Activated CD8-positive, alpha-beta T cell treated with anti-CD3 and anti-CD28 coated beads for 36 hours (primary cell): Measurements from ENCODE around the gene SLC25A19. TPM values are rescaled to one million over a fixed set of nuclear protein-coding genes. Genes with fewer than 3 reads are reported as not detected.
A peak's percentile ranks its signal among the peaks of the same experiment; 100 is the strongest.

Source experiments
- ATAC-seq: fragments of 200-7000 bp; cut with Tn5 transposase; one replicate; pipeline ENCODE4 v1.10.0; 2021; ENCODE audit warnings: mild to moderate bottlenecking, moderate library complexity
- CTCF ChIA-PET: fragments of 350-600 bp; sonication (Branson Sonifier 250); formaldehyde crosslinking; loops from one replicate; lab custom pipeline; 2021; ENCODE audit warnings: antibody characterized with exemption; lab: Charles Lee
- POLR2A ChIA-PET: fragments of 350-600 bp; sonication (Branson Sonifier 250); formaldehyde crosslinking; loops from one replicate; lab custom pipeline; 2021; ENCODE audit warnings: antibody characterized with exemption; lab: Charles Lee
- DNase-seq: peaks from one replicate; pipeline ENCODE4 v3.0.0-alpha.2; 2020
- H3K27ac Mint-ChIP-seq: one replicate; pipeline ENCODE4 v1.8.0; 2021; ENCODE audit warnings: mild to moderate bottlenecking, mixed read lengths
- H3K27me3 Mint-ChIP-seq: one replicate; pipeline ENCODE4 v1.8.0; 2021; ENCODE audit warnings: mixed read lengths
- H3K36me3 Mint-ChIP-seq: one replicate; pipeline ENCODE4 v1.8.0; 2021; ENCODE audit warnings: low read depth, mixed read lengths
- H3K4me1 Mint-ChIP-seq: one replicate; pipeline ENCODE4 v1.8.0; 2021; ENCODE audit warnings: low read depth, mixed read lengths
- H3K4me3 Mint-ChIP-seq: one replicate; pipeline ENCODE4 v1.8.0; 2021; ENCODE audit warnings: mild to moderate bottlenecking, moderate library complexity, mixed read lengths
- H3K9me3 Mint-ChIP-seq: one replicate; pipeline ENCODE4 v1.8.0; 2021; ENCODE audit warnings: mixed read lengths
- intact Hi-C: fragments of 100-400 bp; cut with micrococcal nuclease; formaldehyde crosslinking; loops from one replicate; pipeline ENCODE4 v1.10.0; 2022
- total RNA-seq, 2 experiments: library from RNA; stranded (reverse); gene quantifications; one replicate each; pipeline ENCODE4 v1.2.3, GENCODE V29; 2021
- TF ChIP-seq, protein P1 (sequence below): fragments of 200-600 bp; IDR thresholded peaks from one replicate; pipeline ENCODE4 v1.8.0; 2022; ENCODE audit warnings: antibody characterized with exemption, mild to moderate bottlenecking

SLC25A19 gene
- total RNA-seq, 2 experiments from 2014 or later: 55.1 to 55.2 TPM

GRCh38 chr17:75321506-75321905 is 32.3 kb upstream of the SLC25A19 start:
- H3K4me3 Mint-ChIP-seq: no peak overlapping the region
- intact Hi-C loops: no loop called here
- ATAC-seq (no peak), DNase-seq (no peak)
- peaks cover 15% of the 10 kb centered on the region for H3K4me1 Mint-ChIP-seq
- TF ChIP-seq, protein P1, sequence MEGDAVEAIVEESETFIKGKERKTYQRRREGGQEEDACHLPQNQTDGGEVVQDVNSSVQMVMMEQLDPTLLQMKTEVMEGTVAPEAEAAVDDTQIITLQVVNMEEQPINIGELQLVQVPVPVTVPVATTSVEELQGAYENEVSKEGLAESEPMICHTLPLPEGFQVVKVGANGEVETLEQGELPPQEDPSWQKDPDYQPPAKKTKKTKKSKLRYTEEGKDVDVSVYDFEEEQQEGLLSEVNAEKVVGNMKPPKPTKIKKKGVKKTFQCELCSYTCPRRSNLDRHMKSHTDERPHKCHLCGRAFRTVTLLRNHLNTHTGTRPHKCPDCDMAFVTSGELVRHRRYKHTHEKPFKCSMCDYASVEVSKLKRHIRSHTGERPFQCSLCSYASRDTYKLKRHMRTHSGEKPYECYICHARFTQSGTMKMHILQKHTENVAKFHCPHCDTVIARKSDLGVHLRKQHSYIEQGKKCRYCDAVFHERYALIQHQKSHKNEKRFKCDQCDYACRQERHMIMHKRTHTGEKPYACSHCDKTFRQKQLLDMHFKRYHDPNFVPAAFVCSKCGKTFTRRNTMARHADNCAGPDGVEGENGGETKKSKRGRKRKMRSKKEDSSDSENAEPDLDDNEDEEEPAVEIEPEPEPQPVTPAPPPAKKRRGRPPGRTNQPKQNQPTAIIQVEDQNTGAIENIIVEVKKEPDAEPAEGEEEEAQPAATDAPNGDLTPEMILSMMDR: no peak
- no peaks in the 10 kb centered on the region for H3K27me3 Mint-ChIP-seq
- ChIA-PET POLR2A (interaction anchor here (0.9 to 2.0 kb wide), 5 partner anchors 12 to 51 kb away, joined by 3 to 6 read pairs (median 3); partner anchors contain the start of genes MIF4GD and SLC25A19), CTCF (interaction anchor here (0.7 to 4.6 kb wide), 9 partner anchors 23 to 120 kb away, joined by 3 to 39 read pairs (median 8); partner anchors contain the start of gene GRB2)
- peaks cover 42% of the 10 kb centered on the region for H3K36me3 Mint-ChIP-seq
- no peaks in the 10 kb centered on the region for H3K9me3 Mint-ChIP-seq
- H3K27ac Mint-ChIP-seq: no peak overlapping the region

DNA sequence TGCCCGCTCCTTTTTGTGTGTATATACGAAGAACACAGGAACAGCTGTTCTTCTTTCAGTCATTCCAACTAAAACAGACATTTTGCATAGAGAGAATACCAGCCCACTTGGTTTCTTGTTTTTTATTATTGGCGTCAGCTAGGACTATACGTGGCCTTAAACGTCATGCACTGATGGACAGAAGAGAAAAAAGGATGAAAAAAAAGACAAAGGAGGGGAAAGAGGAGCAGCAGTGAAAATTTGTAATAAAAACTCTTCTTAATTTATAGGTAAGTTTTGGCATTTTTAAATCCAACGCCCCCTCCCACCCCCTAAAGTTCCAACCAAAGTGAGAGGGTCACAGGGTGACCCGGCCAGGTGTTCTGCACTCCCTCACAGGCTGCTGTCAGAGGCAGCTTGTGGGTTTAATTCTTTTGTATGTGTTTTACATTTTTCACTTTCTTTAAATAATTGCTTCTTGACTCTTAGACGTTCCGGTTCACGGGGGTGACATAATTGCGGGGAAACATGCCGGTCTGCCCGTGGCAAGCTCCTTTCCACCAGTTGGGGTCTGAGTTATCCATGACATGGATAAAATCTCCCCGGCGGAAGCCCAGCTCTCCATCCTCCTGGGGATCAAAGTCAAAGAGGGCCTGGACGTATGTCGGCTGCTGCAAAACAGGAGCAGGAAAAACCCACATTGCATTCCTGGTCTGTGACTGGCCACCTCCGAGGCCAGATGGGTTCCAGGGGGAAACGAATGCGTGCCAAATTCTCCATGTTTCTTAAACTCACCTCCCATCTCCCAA is 30.9 kb upstream of the SLC25A19 start:
- H3K4me3 Mint-ChIP-seq: no peak overlapping the region
- H3K4me1 Mint-ChIP-seq: peaks cover 18% of the 10 kb centered on the region
- peak overlapping the region; percentile 36 for H3K27ac Mint-ChIP-seq
- peaks cover 35% of the 10 kb centered on the region for H3K36me3 Mint-ChIP-seq
- CTCF ChIA-PET: interaction anchor here (1.2 to 4.6 kb wide), 6 partner anchors 28 to 93 kb away, joined by 3 to 39 read pairs (median 4); partner anchors contain the start of gene GRB2
- ATAC-seq: no peak
- no peaks in the 10 kb centered on the region for H3K9me3 Mint-ChIP-seq
- intact Hi-C loops: no loop called here
- DNase-seq: no peak
- TF ChIP-seq, protein P1: no peak
- POLR2A ChIA-PET: interaction anchor here (0.9 to 2.0 kb wide), 3 partner anchors 17 to 47 kb away, joined by 3 to 6 read pairs (median 5); no protein-coding TSS in a partner anchor
- H3K27me3 Mint-ChIP-seq: no peaks in the 10 kb centered on the region

GRCh38 chr17:75318615-75319222 is 29.5 kb upstream of the SLC25A19 start:
- no peak for DNase-seq
- Mint-ChIP-seq H3K4me3 (no peak overlapping the region), H3K9me3 (no peaks in the 10 kb centered on the region), H3K4me1 (peaks cover 27% of the 10 kb centered on the region), H3K27ac (peak overlapping the region; percentile 59), H3K36me3 (peaks cover 30% of the 10 kb centered on the region), H3K27me3 (no peaks in the 10 kb centered on the region)
- intact Hi-C loops: no loop called here
- ChIA-PET CTCF (no interaction called here), POLR2A (interaction anchor here (1.0 to 1.2 kb wide), 3 partner anchors 29 to 87 kb away, joined by 3 to 5 read pairs (median 3); partner anchors contain the start of gene GRB2)
- no peak for ATAC-seq
- TF ChIP-seq, protein P1: no peak

DNA sequence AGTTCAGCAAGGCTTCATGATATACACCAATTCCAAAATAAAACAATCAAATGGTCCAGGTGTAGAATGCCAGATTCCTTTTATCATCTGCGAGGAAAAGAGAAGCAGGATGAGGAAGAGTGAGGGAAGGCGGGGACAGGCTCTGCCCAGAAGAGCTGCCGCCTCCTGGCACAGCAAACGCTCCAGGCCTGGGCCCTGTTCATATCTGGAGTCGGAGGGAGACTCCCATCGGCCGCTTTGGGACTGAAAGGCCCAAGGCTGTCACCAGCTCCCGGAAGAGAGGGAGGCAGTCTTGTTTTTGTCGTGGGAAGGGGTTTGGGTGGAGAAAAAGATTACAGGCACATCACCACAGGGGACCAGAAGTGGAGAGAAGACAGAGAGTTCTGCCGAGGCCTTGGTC is 29.0 kb upstream of the SLC25A19 start:
- DNase-seq: no peak
- TF ChIP-seq, protein P1: no peak
- no peaks in the 10 kb centered on the region for H3K27me3 Mint-ChIP-seq
- no peak for ATAC-seq
- CTCF ChIA-PET: interaction anchor here (3.2 kb wide), 1 partner anchor 94 kb away, joined by 17 read pairs; no protein-coding TSS in a partner anchor
- intact Hi-C loops: no loop called here
- H3K9me3 Mint-ChIP-seq: no peaks in the 10 kb centered on the region
- peak overlapping the region; percentile 44 for H3K27ac Mint-ChIP-seq
- H3K4me3 Mint-ChIP-seq: no peak overlapping the region
- peaks cover 25% of the 10 kb centered on the region for H3K4me1 Mint-ChIP-seq
- peaks cover 26% of the 10 kb centered on the region for H3K36me3 Mint-ChIP-seq
- POLR2A ChIA-PET: interaction anchor here (1.0 to 1.2 kb wide), 2 partner anchors 28 to 88 kb away, joined by 3 read pairs; partner anchors contain the start of gene GRB2
